Loucy (cell line): ENCODE data around the gene NKAIN2.

ENCODE experiments used
- H2AFZ ChIP-seq: fragments of 200-600 bp; sonication (generic); 2 replicates; pipeline ENCODE4 v1.6.0; 2016; ENCODE audit warnings: antibody characterized with exemption, mild to moderate bottlenecking, low read length, moderate library complexity
- H3F3A ChIP-seq: fragments of 200-600 bp; 2 replicates; pipeline ENCODE4 v1.6.0; 2016; ENCODE audit warnings: antibody characterized with exemption, low read depth, mild to moderate bottlenecking
- H3K27me3 ChIP-seq: fragments of 200-600 bp; sonication (generic); 2 replicates; pipeline ENCODE4 v1.6.1; 2014; ENCODE audit warnings: low read length, mild to moderate bottlenecking; ENCODE audit not compliant: insufficient read depth, poor library complexity, severe bottlenecking
- H3K36me3 ChIP-seq: fragments of 200-600 bp; sonication (generic); 2 replicates; pipeline ENCODE4 v1.6.1; 2016; ENCODE audit warnings: low read length; ENCODE audit not compliant: insufficient read depth
- H3K4me1 ChIP-seq: fragments of 200-600 bp; sonication (generic); 2 replicates; pipeline ENCODE4 v1.5.1; 2014; ENCODE audit warnings: low read length, mild to moderate bottlenecking; ENCODE audit not compliant: insufficient read depth, poor library complexity, severe bottlenecking
- H3K4me2 ChIP-seq: fragments of 200-600 bp; sonication (generic); 2 replicates; pipeline ENCODE4 v1.6.0; 2014; ENCODE audit warnings: antibody characterized with exemption, low read length, low read depth, mild to moderate bottlenecking; ENCODE audit not compliant: poor library complexity, severe bottlenecking
- H3K4me3 ChIP-seq: fragments of 200-600 bp; sonication (generic); 2 replicates; pipeline ENCODE4 v1.5.1; 2014; ENCODE audit warnings: low read length, mild to moderate bottlenecking, mixed read lengths; ENCODE audit not compliant: poor library complexity, severe bottlenecking
- H3K79me2 ChIP-seq: fragments of 200-600 bp; sonication (generic); 2 replicates; pipeline ENCODE4 v1.6.1; 2014; ENCODE audit warnings: low read length; ENCODE audit not compliant: insufficient read depth
- H3K9ac ChIP-seq: fragments of 200-600 bp; sonication (generic); 2 replicates; pipeline ENCODE4 v1.6.0; 2014; ENCODE audit warnings: mild to moderate bottlenecking, low read depth, low read length, moderate library complexity; ENCODE audit not compliant: poor library complexity, severe bottlenecking
- H3K9me2 ChIP-seq: fragments of 200-600 bp; sonication (generic); replicated peaks from 2 replicates; pipeline ENCODE4 v1.6.1; 2016; ENCODE audit warnings: low read depth, low read length, mixed read lengths
- H3K9me3 ChIP-seq: fragments of 200-600 bp; sonication (generic); 2 replicates; pipeline ENCODE4 v1.6.1; 2014; ENCODE audit warnings: mild to moderate bottlenecking, antibody characterized with exemption, low read length, low read depth; ENCODE audit not compliant: insufficient read depth
- H4K20me1 ChIP-seq: fragments of 200-600 bp; sonication (generic); 2 replicates; pipeline ENCODE4 v1.6.0; 2014; ENCODE audit warnings: antibody characterized with exemption, low read length, mild to moderate bottlenecking; ENCODE audit not compliant: insufficient read depth, poor library complexity, severe bottlenecking
- CTCF ChIP-seq: fragments of 200-600 bp; sonication (generic); conservative IDR thresholded peaks from 2 replicates; pipeline ENCODE4 v1.5.1; 2014; ENCODE audit warnings: mild to moderate bottlenecking, antibody characterized with exemption, low read length
- EZH2phosphoT487 ChIP-seq: fragments of 200-600 bp; IDR thresholded peaks from 2 replicates; pipeline ENCODE4 v1.6.1; 2018; ENCODE audit warnings: antibody characterized with exemption, mild to moderate bottlenecking, moderate library complexity, borderline replicate concordance

The NKAIN2 gene

DNA sequence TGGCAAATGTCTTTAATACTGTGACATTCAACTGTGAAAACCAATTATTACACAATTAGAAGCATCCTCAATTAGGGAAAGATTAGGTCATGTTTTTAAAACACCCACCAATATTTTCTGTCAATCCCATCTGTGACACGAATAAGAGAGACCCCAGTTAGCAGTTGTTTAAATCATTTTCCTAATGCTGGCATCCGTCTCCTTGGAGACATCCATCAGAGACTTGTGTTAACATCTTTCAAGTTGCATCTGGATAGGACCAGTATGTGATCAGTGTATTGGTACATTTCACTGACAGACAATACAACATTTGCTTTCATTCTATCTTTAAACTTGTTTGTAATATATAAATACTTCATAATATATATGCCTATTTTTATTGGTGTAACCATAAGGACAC is 737.9 kb downstream of the NKAIN2 start:
- no peaks in the 10 kb centered on the region for H3F3A ChIP-seq
- H3K9ac ChIP-seq: no peak overlapping the region
- H4K20me1 ChIP-seq: no peaks in the 10 kb centered on the region
- no peaks in the 10 kb centered on the region for H3K36me3 ChIP-seq
- H3K9me3 ChIP-seq: no peaks in the 10 kb centered on the region
- H3K4me1 ChIP-seq: no peaks in the 10 kb centered on the region
- no peaks in the 10 kb centered on the region for H3K27me3 ChIP-seq
- H2AFZ ChIP-seq: no peak overlapping the region
- no peaks in the 10 kb centered on the region for H3K9me2 ChIP-seq
- no peaks in the 10 kb centered on the region for H3K79me2 ChIP-seq
- H3K4me2 ChIP-seq: no peak overlapping the region
- H3K4me3 ChIP-seq: no peak overlapping the region
- TF ChIP-seq CTCF: no peak
- TF ChIP-seq EZH2phosphoT487: no peak

- H3K9me2 ChIP-seq: no peaks in the 10 kb centered on the region
- H3K9ac ChIP-seq: no peak overlapping the region
- no peaks in the 10 kb centered on the region for H3K4me1 ChIP-seq
- H3K9me3 ChIP-seq: no peaks in the 10 kb centered on the region
- TF ChIP-seq CTCF (no peak), EZH2phosphoT487 (no peak)
- H3K4me3 ChIP-seq: no peak overlapping the region
- H3K27me3 ChIP-seq: no peaks in the 10 kb centered on the region
- no peaks in the 10 kb centered on the region for H4K20me1 ChIP-seq
- H3K4me2 ChIP-seq: no peak overlapping the region
- H3K36me3 ChIP-seq: no peaks in the 10 kb centered on the region
- H3F3A ChIP-seq: no peaks in the 10 kb centered on the region
- no peak overlapping the region for H2AFZ ChIP-seq
- no peaks in the 10 kb centered on the region for H3K79me2 ChIP-seq
Measured at GRCh38 chr6:124546601-124547000, 742.9 kb downstream of the NKAIN2 start.

GRCh38 chr6:124551711-124552233 is 748.1 kb downstream of the NKAIN2 start:
- no peaks in the 10 kb centered on the region for H3K36me3 ChIP-seq
- H4K20me1 ChIP-seq: no peaks in the 10 kb centered on the region
- H3K27me3 ChIP-seq: no peaks in the 10 kb centered on the region
- no peaks in the 10 kb centered on the region for H3K9me3 ChIP-seq
- no peak overlapping the region for H3K9ac ChIP-seq
- no peak overlapping the region for H3K4me3 ChIP-seq
- TF ChIP-seq EZH2phosphoT487 (no peak), CTCF (no peak)
- no peak overlapping the region for H2AFZ ChIP-seq
- no peak overlapping the region for H3K4me2 ChIP-seq
- H3F3A ChIP-seq: no peaks in the 10 kb centered on the region
- no peaks in the 10 kb centered on the region for H3K4me1 ChIP-seq
- H3K9me2 ChIP-seq: no peaks in the 10 kb centered on the region
- no peaks in the 10 kb centered on the region for H3K79me2 ChIP-seq
